Activated gamma-delta T cell treated with anti-CD3 and anti-CD28 coated beads, Interleukin-2, amount 50 U/mL, for 16 hours (primary cell): ENCODE data around the gene RFX4.

ENCODE experiments used
- DNase-seq: peaks from one replicate; pipeline ENCODE4 v3.0.0-alpha.2; 2020; ENCODE audit warnings: low read depth

The RFX4 gene

DNA sequence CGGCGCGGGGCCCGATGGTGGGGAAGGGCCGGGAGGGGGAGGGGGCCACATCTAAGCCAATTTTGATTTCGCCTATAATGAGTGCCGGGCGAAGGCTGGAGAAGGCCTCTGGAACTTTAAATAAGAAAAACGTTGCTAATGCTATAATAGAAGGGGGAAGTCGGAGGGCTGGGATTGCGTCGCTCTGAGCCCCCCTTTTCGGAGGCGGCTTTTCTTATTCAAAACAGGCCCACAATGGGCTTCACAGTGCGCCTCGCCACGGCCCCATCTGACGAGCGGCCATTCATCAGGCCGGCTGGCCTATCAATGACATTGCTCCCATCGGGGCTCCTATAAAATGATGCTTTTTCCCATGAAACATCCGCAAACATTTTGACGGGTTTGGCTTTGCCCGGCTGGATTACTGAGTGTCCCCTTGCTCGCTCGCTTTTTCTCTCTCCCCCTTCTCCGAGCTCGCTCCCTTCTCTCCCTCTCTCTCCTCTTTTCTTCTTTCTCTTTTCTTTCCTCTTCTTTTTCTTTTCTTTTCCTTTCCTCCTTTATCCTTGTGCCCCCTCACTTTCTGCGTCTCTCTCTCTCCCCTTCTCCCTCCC, at the start of gene RFX4:
Gene RFX4, plus strand, starts transcription at position 364 of the 590 bp plus-strand sequence. CDS start 317 bp downstream, outside the sequence.
- no peak for DNase-seq

DNA sequence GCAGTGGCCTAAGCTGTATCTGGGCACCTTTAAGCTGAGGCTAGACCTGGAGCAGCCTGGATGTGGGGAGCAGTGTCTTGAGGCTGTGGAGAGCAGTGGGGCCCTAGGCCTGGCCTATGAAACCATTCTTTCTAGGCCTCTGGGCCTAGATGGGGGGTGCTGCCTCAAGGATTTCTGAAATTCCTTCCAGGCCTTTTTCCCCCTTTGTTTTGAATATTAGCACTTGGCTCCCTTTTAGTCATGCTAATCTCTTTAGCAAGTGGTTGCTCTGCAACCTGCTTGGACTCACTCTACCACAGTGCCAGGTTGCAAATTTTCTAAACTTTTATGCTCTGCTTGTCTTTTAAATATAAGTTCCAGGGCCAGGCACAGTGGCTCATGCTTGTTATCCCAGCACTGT, 41.6 kb upstream of the RFX4 start:
- no peak for DNase-seq

DNA sequence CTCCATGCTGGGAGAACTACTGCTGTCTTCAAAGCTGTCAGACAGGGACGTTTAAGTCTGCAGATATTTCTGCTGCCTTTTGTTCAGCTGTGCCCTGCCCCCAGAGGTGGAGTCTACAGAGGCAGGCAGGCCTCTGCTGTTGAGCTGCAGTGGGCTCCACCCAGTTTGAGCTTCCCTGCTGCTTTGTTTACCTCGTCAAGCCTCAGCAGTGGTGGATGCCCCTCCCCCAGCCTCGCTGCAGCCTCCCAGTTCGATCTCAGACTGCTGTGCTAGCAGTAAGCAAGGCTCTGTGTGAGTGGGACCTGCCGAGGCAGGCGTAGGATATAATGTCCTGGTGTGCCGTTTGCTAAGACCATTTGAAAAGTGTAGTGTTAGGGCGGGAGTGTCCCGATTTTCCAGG, 31.4 kb upstream of the RFX4 start:
- no peak for DNase-seq

DNA sequence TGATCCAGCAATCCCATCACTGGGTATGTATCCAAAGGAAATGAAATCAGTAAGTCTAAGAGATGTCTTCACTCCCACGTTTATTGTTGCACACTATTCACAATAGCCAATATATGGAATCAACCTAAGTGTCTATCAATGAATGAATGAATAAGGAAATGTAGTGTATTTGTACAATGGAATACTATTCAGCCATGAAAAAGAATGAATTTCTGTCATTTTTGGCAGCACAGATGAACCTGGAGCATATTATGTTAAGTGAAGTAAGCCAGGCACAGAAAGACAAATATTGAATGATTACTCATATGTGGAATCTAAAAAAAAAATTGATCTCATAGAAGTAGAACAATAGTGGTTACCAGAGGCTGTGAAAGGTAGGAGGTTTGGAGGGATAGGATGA, 30.6 kb upstream of the RFX4 start:
- DNase-seq = no peak

DNA sequence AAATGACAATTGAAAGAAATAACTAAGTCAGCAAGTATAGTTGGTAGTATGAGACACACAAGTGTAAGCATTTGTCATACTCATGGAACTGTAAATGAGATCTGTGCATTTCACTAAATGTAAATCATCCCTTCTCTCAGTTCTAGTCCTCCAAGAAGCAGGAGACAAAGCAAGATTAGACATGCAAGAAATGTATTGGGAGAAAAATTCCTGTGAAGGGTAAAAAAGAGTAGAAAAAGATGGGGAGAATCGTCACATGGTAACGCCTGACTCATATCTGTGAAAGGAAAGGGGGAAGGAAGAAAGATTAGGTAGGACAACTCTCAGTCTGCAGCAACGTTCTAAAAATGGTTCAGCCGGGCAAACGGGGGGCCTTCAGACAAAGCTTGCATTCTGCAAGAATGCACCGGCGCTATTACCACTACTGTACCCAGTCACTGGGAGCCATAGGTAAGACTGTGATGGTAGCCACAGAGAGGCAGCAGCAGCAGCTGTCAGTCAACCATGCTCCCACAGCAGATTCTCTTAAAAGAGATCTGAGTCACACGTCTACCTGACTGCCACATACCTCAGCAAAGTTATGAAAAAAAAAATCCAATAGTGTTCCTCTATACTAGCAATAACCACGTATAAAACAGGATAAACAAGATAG, 18.0 kb upstream of the RFX4 start:
- no peak for DNase-seq

DNA sequence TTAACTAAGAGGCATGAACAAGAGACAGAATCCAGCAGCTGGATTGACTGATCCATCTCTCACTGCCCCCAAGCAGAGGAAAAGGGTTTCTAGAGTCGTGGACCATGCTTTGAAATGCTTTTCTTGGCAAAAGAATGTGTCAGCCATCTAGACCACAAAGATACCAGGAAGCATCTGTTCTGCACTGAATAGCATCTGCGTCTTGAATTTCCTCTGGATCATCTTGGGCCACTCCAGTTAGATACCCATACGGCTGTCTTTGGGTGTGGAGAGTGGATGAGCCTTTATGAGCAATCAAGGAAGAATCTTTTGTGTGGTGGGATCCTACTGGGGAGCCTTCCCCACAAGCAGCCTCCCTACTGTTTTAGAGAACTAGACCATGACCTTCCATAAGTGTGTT, 16.0 kb upstream of the RFX4 start:
- DNase-seq = no peak

DNA sequence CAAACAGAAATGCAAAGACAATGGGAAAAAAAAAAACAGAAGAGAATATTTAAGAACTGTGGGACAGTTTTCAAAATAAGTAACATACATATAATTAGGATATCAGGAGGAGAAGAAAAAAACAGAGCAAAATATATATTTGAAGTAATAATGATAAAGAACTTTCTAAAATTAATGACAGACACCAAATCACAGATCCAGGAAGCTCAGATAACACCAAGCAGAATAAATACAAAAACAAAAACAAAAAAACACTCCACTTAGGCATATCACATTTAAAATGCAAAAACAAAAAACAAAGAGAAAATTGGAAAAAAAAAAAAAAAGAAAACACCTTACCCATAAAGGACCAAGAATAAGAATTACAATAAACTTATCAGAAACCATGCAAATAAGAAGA, 9.6 kb upstream of the RFX4 start:
- no peak for DNase-seq

DNA sequence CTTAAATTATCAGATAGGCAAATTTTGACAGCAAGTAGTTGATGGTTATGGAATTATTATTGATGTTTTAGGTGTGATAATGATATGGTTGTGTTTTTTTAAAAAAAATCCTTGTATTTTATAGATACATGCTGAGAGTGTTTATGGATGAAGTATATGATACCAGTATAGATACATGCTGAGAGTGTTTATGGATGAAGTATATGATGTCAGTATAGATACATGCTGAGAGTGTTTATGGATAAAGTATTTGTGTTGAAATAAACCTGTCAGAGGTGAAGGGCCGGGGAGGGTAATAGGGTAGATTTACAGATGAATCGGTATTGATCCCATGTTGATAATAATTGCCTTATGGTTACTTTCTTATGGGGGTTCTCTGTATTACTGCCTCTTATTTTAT, 6.0 kb upstream of the RFX4 start:
- DNase-seq = no peak

DNA sequence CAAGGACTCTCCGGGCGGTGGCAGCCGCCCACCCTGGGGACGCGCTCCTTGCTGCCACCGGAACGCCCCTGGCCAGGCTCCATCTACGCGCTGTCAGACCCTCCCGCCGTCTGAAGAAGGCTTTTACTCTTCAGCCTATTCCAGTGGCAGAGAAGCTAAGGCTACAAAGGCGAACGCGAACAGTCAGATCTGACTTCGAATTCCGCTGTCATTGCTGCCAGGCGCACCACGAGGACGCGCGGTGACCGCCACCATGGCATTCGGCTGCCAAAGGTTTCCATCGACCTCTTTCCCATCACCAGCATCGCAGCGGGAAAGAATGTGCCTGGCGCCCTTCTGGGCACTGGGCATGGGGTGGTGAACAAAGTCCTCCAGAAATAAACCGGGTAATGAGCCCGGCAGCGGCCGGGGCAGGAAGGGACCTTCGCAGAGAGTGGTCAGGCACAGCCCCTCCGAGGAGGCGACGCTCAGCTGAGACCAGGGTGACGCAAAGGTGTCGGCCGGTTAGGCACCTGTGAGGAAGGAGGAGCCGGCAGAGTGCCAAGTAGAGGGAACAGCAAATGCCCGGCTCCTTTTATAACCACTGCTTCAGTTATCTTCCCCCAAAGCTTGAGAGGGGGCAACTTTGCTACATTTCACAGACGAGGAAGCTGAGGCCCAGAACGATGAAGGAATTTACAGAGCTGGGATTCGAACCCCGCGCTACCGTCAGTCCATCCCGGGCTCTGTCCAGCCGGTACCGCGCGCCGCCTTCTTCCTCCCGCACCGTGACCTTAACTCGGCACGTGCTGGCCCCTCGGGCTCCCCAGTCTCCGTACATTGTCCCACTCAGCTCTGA, 1.9 kb upstream of the RFX4 start:
- DNase-seq = no peak

DNA sequence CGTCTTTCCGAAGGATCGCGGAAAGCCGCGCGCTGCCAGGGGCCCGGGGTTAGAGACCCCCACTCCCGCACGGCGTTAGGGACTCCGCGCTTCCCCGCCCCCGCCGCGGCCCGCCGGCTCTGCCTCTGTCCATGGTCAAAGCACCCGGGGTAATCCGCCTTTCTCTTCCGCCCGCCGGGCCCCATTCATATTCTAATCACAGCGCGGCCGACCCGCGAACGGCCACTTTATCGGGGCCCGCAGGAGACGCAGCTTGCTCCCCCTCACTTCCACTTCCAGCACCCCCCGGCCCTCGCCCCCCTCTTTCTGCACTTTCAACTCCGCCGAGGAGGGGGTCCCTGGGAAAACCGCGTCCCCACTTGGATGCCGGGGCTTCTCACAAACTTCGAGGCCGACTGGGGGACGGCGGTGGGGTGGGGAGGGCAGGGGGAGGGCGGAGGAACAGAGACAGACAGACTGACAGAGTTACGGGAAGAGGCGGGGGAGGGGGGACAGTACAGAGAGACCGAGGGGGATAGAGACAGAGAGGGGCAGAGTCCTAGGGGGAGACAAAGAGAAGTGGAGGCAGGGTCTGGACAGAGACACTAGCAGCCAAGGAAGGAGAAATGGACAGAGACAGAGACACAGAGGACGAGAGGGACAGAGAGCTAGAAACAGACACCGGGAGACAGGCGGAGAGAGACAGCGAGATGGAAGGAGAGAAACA, 1.1 kb upstream of the RFX4 start:
- DNase-seq = no peak

DNA sequence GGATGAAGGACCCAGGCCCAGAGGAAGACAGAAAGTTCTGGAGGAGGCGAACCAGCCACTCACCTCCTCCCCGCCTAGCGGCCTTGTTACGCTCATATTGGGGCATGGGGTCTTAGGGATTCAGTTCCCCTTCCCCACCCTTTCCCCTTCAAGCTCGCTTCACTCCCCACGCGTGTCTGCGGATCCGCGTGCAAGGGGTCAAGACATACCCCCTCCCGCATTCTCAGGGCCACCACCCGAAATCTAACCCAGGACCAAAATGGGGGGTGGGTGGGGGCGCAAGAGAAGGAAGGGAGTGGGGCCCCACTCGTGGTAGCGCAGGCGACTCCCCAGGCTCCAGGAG, 584 bp upstream of the RFX4 start:
- no peak for DNase-seq

DNA sequence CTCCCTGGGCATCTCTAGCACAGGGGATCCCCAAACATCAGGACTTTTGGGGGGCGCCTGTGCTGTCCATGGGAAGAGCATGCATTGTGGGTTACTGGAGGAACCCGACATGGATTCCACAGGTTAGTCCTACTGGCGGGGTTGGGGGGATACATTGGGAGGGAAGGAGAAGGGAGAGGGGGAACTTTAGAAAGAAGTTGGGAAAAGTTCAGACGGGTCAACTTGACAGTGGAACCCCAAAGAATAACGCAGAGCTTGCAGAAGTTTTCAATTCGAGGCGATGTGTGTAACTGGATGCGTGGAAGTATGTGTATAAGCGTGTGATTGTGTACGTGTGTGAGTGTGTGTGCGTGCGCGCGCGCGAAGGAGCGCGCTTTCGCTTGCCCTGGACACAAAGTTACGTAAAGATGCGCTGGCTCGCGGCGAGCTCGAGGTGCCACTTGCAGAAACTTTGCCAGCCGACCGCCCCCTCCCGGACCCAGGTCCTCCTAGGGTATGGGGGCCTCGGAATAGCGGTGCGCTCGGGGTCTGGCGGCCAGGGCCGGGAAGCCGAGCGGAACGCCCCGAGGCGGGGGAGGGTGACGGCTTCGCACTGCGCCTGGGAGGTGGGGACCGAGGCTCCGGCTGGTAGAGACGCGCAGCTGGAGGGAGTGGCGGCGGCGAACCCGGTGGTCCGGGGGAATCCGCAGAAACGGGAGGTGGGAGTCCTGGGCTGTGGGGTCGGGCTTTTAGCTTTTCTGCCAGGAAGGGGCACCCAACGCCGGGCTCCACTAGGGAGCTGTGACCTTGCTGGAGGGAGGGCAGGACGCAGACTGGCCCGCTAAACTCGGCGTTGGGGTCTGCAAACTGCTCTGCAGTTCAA, 669 bp downstream of the RFX4 start:
- DNase-seq = no peak

DNA sequence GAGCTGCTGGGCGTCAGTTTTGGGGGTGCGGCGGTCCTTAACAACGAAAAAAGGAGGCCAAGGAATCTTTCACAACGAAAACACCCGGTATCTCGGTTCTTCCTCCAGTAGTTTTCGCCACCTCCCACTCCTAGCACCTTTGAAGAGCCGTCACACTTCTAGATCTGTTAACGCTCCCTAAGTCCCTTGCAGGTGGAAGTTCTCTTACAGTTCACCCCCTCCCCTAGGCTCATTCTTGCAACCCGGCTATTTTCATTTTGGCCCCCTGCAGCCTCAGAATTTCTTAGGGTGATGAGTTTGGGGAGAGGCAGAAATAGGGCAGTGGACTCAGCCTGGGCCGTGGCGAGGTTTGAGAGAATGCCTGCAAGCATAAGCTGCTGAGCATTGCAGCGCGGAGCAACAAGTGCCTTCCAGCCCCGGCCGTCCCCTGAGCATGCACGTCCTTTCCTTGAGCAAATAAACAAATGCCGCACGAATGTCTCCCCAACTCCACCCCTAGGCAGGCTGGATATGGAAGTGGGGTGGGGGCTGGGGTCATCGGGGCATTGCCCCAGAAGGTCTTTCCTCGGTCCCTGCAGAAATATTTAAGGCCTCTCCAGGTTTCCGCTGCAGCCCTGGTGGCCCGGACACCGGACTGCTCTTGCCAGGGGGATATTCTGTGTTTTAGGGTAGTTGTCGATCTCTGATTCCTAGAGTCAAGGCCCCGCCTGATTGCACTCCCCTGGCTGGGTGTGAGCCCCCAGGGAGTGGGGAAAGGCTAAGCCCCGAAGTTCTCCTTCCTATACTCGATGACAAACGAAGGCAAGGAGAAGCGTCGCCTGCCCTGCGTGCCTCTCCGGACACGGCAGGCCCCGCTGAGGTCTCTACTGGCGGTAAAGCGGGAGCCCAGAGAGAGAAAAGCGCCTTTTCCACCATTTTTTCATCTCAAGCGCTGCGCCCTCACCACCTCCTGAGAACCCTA, 1.6 kb downstream of the RFX4 start:
- DNase-seq = no peak

DNA sequence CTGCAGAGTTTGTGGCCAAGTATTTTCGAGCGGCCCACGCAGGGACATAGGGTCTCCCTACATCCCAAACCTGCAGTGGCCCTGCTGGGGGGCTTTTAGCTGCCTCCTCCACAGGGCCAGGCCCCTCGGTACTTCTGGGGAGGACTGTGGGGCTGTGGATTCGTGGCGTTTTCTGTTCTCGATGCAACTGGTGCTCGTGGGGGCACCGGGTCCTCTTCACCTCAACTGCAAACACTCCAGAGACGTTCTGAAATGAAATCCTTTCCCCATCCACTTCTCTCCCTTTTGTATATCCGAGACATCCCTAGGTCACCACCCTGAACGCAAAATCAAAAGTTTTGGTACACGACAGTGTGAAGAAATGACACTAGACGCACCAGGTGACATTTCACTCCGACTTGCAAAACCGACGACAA, 2.3 kb downstream of the RFX4 start:
- DNase-seq = no peak

DNA sequence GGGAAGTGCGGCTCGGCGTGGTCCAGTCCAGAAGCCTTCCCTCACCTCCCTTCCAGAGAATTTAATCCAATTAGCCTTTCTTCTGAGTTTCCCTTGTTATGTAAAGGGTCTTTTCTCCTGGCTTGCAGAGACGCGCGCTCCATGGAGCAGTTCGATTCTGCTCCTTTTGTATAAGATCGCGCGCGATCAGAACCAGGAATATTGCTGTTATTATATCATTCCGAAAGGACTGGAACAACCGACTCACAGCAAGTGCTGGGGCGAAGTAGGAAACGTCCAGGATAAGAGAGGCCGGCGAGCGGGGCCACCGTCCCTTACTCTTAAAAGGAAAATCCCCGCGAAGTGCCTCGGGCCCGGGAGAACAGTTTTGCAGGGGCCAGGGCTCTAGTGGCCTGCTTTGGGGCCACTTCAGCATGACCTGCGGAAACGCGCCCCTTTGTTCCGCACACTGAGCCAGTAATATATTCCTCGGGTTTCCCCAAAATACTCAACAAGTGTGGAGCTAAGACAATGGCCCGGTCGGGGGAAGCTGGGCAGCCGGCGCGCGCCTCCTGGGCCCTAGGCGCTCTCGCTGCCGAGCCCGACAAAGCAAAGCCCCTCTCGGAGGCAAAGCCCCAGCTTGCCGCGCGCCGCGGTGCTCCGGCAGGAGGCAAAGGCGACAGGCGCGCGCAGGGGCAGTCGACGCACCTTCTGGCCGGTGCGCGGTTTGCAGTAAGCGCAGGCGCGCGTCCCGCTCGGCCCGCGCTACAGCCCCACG, 2.9 kb downstream of the RFX4 start:
- DNase-seq = no peak

DNA sequence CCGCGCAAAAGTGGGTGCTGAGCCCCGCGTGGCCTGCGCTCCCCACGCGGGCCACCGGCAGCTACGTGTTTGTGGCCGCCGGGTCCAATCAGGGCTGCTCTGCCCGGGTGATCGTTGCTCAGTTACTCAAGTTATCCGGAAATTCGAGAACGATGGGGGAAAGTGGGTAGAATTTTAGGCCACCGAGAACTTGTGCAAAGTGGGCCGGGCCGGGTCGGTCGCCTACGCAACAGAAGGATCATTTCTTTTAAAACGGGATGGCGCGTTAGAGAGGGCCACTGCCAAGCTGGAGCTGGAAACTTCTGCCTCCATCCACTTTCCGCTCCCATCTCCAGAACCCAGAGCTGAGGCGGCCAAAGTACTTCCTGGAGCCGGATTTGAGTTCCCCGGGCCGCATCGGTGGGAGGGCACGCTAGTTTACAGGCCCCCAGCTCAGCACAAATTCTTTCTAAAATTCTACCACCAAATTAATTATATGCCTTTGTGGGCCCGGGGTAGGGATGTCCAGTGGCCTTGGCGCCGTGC, 3.5 kb downstream of the RFX4 start:
- DNase-seq = no peak

DNA sequence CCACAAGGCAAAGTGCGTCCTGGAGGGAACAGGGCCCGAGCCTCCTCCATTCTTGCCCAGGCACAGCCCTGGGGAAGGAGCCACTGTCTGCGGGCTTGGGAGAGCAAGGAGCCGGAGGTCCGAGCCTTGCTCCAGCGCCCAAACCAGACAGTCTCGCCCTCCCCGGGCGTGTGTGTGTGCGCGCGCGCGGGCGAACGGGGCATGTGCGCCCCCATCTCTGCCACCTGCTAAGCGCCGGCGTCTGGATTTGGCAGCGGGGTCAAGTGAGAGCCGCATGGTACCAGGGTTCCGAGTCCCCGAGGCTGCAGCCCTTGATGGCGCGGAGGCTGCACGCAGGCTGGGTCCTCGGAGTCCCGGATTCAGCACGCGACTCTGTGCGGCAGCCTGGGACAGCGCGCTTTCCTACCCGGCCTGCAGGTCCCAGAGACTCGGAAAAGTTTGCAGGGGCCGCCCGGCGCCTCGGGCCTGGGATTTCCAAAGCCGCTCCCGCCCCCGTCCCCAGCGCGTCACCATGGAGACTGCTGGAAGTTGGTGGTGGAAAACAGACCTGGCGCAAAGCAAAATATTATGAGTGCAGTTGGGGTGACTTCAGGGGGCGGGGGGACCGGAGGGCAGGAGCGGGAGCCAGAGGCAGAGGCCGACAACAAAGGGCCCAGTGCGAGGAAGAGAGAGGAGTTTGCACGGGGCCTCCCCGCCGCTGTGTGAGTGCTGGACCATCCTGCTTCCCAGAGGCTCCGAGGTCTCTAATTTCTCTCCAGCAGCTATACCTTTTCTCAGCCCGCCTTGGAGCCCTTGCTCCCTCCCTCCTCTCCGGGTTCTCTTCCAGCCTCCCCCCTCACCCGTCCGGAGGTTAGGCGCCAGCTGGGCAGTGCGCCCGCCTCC, 4.2 kb downstream of the RFX4 start:
- DNase-seq = no peak

DNA sequence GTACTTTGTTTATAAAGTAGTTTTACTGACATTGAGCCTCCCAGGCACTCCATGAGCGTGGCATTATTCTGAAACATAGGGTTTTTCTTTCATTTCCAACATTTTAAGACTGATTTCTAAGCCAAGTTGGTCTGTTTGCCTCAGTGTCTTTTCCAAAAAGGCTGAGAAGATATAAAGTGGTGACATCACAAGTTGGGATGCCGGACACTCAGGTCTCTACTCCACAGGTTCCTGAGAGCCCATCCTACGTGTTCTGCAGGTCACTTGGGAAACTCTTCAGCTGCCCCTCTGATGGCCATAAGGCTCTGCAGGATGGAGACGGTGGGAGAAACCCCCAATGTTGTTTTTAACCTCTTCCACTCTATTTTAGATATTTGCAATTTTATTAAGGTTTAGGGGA, 6.0 kb downstream of the RFX4 start:
- DNase-seq = no peak

DNA sequence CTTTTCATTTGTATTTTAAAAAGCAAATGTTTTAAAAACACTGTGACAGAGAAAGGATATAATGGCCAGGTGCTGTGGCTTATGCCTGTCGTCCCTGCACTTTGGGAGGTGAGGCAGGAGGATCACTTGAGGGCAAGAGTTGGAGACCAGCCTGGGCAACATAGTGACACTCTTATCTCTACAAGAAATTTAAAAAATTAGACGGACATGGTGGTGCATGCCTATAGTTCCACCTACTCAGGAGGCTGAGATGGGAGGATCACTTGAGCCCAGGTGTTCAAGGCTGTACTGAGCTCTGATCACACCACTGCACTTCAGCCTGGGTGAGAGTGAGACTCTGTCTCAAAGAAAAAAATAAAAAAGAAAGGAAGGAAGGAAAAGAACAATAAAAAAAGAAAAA, 7.8 kb downstream of the RFX4 start:
- no peak for DNase-seq
